Inflammatory macrophage treated with lipopolysaccharide for 1 hour (primary cell): ENCODE data around the gene AMZ1.
"Not testable (repeated sequence)": the region's sequence is repeated elsewhere in the genome, so short reads cannot be mapped to it uniquely, and the experiment has no call there.

Source experiments
- DNase-seq, 2 donors: peaks; one replicate each; pipeline ENCODE4 v3.0.0-alpha.2; 2020 to 2022

AMZ1 gene

GRCh38 chr7:2729893-2730716, 42.1 kb downstream of the AMZ1 start:
- no peak for DNase-seq

GRCh38 chr7:2730846-2731770, 43.1 kb downstream of the AMZ1 start:
- no peak for DNase-seq

- no peak for DNase-seq
Measured at GRCh38 chr7:2732388-2732787, 44.4 kb downstream of the AMZ1 start.

- DNase-seq: no peak
Measured at GRCh38 chr7:2732959-2733584, 45.1 kb downstream of the AMZ1 start.

- no peak for DNase-seq
Measured at GRCh38 chr7:2734084-2734686, 46.2 kb downstream of the AMZ1 start.

GRCh38 chr7:2734751-2735571, 47.0 kb downstream of the AMZ1 start:
- DNase-seq: peak in 1 of 2 donors; percentile 43

- no peak for DNase-seq
Measured at GRCh38 chr7:2735744-2736143, 47.7 kb downstream of the AMZ1 start.

- DNase-seq: no peak
Measured at GRCh38 chr7:2736411-2736914, 48.5 kb downstream of the AMZ1 start.

GRCh38 chr7:2737005-2737743, 49.2 kb downstream of the AMZ1 start:
- DNase-seq: not testable (repeated sequence)

GRCh38 chr7:2737771-2738540, 50.0 kb downstream of the AMZ1 start:
- peak; percentile 54 to 62 for DNase-seq

GRCh38 chr7:2738766-2739549, 51.0 kb downstream of the AMZ1 start:
- DNase-seq: no peak

GRCh38 chr7:2743523-2744185, 55.7 kb downstream of the AMZ1 start:
- DNase-seq: not testable (repeated sequence)

- DNase-seq: not testable (repeated sequence)
Measured at GRCh38 chr7:2748684-2749083, 60.7 kb downstream of the AMZ1 start.

- no peak for DNase-seq
Measured at GRCh38 chr7:2750004-2750407, 62.0 kb downstream of the AMZ1 start.

GRCh38 chr7:2751086-2751485, 63.1 kb downstream of the AMZ1 start:
- no peak for DNase-seq

GRCh38 chr7:2753148-2753547, 65.1 kb downstream of the AMZ1 start:
- DNase-seq: no peak

GRCh38 chr7:2754086-2754485, 66.1 kb downstream of the AMZ1 start:
- no peak for DNase-seq

GRCh38 chr7:2754912-2755311, 66.9 kb downstream of the AMZ1 start:
- no peak for DNase-seq

GRCh38 chr7:2755531-2755930, 67.5 kb downstream of the AMZ1 start:
- DNase-seq: peak; percentile 56 to 81
